HEK293 (cell line): ENCODE data around the gene PCDH15.
"Not testable (repeated sequence)": the region's sequence is repeated elsewhere in the genome, so short reads cannot be mapped to it uniquely, and the experiment has no call there.

Experiments used
- CTCF ChIA-PET: fragments of 350-600 bp; formaldehyde crosslinking; extraction: SDS; loops from one replicate; lab custom pipeline; 2021; ENCODE audit warnings: antibody characterized with exemption; lab: Yijun Ruan, JAX
- POLR2A ChIA-PET: fragments of 300-600 bp; formaldehyde crosslinking; extraction: SDS; loops from one replicate; lab custom pipeline; 2020; ENCODE audit warnings: antibody characterized with exemption, inconsistent platforms; lab: Yijun Ruan, JAX
- H3K27ac ChIP-seq: fragments of 200-500 bp; sonication (Bioruptor generic); 2 replicates; pipeline ENCODE4 v1.5.1; 2014; ENCODE audit warnings: low read depth, low read length, control low read depth, inconsistent platforms; ENCODE audit errors: extremely low read depth
- H3K36me3 ChIP-seq, 2 experiments: fragments of 200-500 bp in 1 of 2; sonication (Bioruptor generic) in 1 of 2; 1 replicate in 1 of 2; 2 replicates in 1 of 2; pipeline ENCODE4 v1.5.1; 2014 to 2017; ENCODE audit warnings: inconsistent platforms in 2 of 2, low read length in 2 of 2; ENCODE audit not compliant: control insufficient read depth in 2 of 2, insufficient read depth in 1 of 2
- H3K4me1 ChIP-seq: fragments of 200-500 bp; sonication (Bioruptor generic); 2 replicates; pipeline ENCODE4 v1.5.1; 2014; ENCODE audit warnings: mild to moderate bottlenecking, low read length, inconsistent platforms; ENCODE audit not compliant: control insufficient read depth, insufficient read depth
- H3K4me3 ChIP-seq: 2 replicates; pipeline ENCODE4 v1.5.1; 2011; ENCODE audit warnings: low read depth, mild to moderate bottlenecking, control low read depth, low read length, moderate library complexity
- H3K9me3 ChIP-seq: fragments of 200-500 bp; sonication (Bioruptor generic); 2 replicates; pipeline ENCODE4 v1.5.1; 2014; ENCODE audit warnings: low read depth, low read length, inconsistent platforms; ENCODE audit not compliant: control insufficient read depth, insufficient read depth
- BCL11B ChIP-seq: fragments of 450-650 bp; formaldehyde crosslinking; IDR thresholded peaks from 2 replicates; pipeline ENCODE4 v1.5.1; 2016; ENCODE audit warnings: low read depth, missing biosample characterization, missing genetic modification characterization
- GFI1B ChIP-seq: fragments of 450-650 bp; formaldehyde crosslinking; IDR thresholded peaks from 2 replicates; pipeline ENCODE4 v1.5.1; 2016; ENCODE audit warnings: missing biosample characterization, missing genetic modification characterization
- HOXD13 ChIP-seq: sonication (generic); formaldehyde crosslinking; IDR thresholded peaks from 2 replicates; pipeline ENCODE4 v1.8.0; 2022; ENCODE audit warnings: missing genetic modification reagents, borderline replicate concordance
- ZBTB48 ChIP-seq: fragments of 450-650 bp; formaldehyde crosslinking; IDR thresholded peaks from 2 replicates; pipeline ENCODE4 v1.5.1; 2016; ENCODE audit warnings: missing biosample characterization, missing genetic modification characterization
- ZNF529 ChIP-seq: fragments of 450-650 bp; formaldehyde crosslinking; IDR thresholded peaks from 2 replicates; pipeline ENCODE4 v1.5.1; 2017; ENCODE audit warnings: missing genetic modification characterization, missing biosample characterization; ENCODE audit not compliant: insufficient replicate concordance
- ZNF561 ChIP-seq: fragments of 450-650 bp; IDR thresholded peaks from 2 replicates; pipeline ENCODE4 v1.5.1; 2018; ENCODE audit warnings: missing biosample characterization, missing genetic modification characterization, borderline replicate concordance
- ZNF660 ChIP-seq: fragments of 450-650 bp; IDR thresholded peaks from 2 replicates; pipeline ENCODE4 v1.5.1; 2018; ENCODE audit warnings: missing biosample characterization, mild to moderate bottlenecking, missing genetic modification characterization
- ZNF837 ChIP-seq: fragments of 450-650 bp; formaldehyde crosslinking; IDR thresholded peaks from 2 replicates; pipeline ENCODE4 v1.5.1; 2016; ENCODE audit warnings: missing biosample characterization, missing genetic modification characterization
- TF ChIP-seq, protein P1 (sequence below): IDR thresholded peaks from 2 replicates; pipeline ENCODE4 v1.6.1; 2011; ENCODE audit warnings: mild to moderate bottlenecking, low read depth, low read length, borderline replicate concordance
- TF ChIP-seq, protein P2 (sequence below): fragments of 450-650 bp; formaldehyde crosslinking; conservative IDR thresholded peaks from 2 replicates; pipeline ENCODE4 v1.5.1; 2016; ENCODE audit warnings: low read depth, missing biosample characterization, missing genetic modification characterization
- TF ChIP-seq, protein P3 (sequence below): sonication (generic); formaldehyde crosslinking; IDR thresholded peaks from 2 replicates; pipeline ENCODE4 v1.8.1; 2022; ENCODE audit warnings: mild to moderate bottlenecking, moderate library complexity, missing genetic modification reagents
- TF ChIP-seq, protein P4 (sequence below): fragments of 450-650 bp; formaldehyde crosslinking; IDR thresholded peaks from 2 replicates; pipeline ENCODE4 v1.5.1; 2017; ENCODE audit warnings: missing biosample characterization, mild to moderate bottlenecking, missing genetic modification characterization, moderate library complexity

Gene PCDH15

DNA sequence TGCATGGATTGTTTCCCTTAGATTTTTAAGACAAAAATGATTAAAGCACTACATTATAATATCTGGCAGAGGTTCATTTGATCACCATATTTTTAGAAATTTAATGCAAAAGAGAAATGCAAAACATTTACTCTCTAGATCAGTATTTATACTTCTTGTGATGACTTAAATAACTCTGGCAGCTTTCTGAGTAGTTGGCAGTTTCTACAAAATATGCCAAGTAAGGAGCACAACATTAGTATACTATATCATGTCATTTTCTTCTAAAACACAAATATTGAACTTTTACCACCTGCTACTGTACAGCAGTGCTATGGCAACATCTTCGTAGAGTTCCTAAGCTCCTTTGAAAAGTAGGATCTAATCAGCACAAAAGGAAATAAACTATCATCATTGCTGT is 275.2 kb downstream of the PCDH15 start:
- Histone ChIP-seq H3K9me3 (no peaks in the 10 kb centered on the region), H3K27ac (no peak overlapping the region), H3K4me1 (no peaks in the 10 kb centered on the region), H3K36me3 (no peaks in the 10 kb centered on the region), H3K4me3 (no peak overlapping the region)
- ChIA-PET POLR2A (no interaction called here), CTCF (no interaction called here)
- TF ChIP-seq ZNF660 (tag by site-specific recombination) (no peak), ZBTB48 (tag by site-specific recombination) (no peak), ZNF837 (tag by site-specific recombination) (no peak), GFI1B (tag by site-specific recombination) (no peak), ZNF529 (tag by site-specific recombination) (no peak), BCL11B (no peak), ZNF561 (tag by site-specific recombination) (no peak)
- TF ChIP-seq, protein P1, sequence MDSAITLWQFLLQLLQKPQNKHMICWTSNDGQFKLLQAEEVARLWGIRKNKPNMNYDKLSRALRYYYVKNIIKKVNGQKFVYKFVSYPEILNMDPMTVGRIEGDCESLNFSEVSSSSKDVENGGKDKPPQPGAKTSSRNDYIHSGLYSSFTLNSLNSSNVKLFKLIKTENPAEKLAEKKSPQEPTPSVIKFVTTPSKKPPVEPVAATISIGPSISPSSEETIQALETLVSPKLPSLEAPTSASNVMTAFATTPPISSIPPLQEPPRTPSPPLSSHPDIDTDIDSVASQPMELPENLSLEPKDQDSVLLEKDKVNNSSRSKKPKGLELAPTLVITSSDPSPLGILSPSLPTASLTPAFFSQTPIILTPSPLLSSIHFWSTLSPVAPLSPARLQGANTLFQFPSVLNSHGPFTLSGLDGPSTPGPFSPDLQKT: no peak
- TF ChIP-seq, protein P2, sequence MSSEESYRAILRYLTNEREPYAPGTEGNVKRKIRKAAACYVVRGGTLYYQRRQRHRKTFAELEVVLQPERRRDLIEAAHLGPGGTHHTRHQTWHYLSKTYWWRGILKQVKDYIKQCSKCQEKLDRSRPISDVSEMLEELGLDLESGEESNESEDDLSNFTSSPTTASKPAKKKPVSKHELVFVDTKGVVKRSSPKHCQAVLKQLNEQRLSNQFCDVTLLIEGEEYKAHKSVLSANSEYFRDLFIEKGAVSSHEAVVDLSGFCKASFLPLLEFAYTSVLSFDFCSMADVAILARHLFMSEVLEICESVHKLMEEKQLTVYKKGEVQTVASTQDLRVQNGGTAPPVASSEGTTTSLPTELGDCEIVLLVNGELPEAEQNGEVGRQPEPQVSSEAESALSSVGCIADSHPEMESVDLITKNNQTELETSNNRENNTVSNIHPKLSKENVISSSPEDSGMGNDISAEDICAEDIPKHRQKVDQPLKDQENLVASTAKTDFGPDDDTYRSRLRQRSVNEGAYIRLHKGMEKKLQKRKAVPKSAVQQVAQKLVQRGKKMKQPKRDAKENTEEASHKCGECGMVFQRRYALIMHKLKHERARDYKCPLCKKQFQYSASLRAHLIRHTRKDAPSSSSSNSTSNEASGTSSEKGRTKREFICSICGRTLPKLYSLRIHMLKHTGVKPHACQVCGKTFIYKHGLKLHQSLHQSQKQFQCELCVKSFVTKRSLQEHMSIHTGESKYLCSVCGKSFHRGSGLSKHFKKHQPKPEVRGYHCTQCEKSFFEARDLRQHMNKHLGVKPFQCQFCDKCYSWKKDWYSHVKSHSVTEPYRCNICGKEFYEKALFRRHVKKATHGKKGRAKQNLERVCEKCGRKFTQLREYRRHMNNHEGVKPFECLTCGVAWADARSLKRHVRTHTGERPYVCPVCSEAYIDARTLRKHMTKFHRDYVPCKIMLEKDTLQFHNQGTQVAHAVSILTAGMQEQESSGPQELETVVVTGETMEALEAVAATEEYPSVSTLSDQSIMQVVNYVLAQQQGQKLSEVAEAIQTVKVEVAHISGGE (tag by site-specific recombination): no peak
- TF ChIP-seq, protein P3, sequence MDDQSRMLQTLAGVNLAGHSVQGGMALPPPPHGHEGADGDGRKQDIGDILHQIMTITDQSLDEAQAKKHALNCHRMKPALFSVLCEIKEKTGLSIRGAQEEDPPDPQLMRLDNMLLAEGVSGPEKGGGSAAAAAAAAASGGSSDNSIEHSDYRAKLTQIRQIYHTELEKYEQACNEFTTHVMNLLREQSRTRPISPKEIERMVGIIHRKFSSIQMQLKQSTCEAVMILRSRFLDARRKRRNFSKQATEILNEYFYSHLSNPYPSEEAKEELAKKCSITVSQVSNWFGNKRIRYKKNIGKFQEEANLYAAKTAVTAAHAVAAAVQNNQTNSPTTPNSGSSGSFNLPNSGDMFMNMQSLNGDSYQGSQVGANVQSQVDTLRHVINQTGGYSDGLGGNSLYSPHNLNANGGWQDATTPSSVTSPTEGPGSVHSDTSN (CRISPR knock-in tag): no peak
- TF ChIP-seq, protein P4, sequence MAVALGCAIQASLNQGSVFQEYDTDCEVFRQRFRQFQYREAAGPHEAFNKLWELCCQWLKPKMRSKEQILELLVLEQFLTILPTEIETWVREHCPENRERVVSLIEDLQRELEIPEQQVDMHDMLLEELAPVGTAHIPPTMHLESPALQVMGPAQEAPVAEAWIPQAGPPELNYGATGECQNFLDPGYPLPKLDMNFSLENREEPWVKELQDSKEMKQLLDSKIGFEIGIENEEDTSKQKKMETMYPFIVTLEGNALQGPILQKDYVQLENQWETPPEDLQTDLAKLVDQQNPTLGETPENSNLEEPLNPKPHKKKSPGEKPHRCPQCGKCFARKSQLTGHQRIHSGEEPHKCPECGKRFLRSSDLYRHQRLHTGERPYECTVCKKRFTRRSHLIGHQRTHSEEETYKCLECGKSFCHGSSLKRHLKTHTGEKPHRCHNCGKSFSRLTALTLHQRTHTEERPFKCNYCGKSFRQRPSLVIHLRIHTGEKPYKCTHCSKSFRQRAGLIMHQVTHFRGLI: no peak

DNA sequence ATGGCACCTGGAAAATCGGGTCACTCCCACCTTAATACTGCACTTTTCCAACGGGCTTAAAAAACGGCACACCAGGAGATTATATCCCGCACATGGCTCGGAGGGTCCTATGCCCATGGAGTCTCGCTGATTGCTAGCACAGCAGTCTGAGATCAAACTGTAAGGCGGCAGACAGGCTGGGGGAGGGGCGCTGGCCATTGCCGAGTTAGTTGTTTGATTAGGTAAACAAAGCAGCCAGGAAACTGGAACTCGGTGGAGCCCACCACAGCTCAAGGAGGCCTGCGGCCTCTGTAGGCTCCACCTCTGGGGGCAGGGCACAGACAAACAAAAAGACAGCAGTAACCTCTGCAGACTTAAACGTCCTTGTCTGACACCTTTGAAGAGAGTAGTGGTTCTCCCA is 285.8 kb downstream of the PCDH15 start:
- H3K4me1 ChIP-seq, POLR2A ChIA-PET, H3K36me3 ChIP-seq, CTCF ChIA-PET, H3K27ac ChIP-seq, H3K4me3 ChIP-seq, H3K9me3 ChIP-seq: not testable (repeated sequence)

DNA sequence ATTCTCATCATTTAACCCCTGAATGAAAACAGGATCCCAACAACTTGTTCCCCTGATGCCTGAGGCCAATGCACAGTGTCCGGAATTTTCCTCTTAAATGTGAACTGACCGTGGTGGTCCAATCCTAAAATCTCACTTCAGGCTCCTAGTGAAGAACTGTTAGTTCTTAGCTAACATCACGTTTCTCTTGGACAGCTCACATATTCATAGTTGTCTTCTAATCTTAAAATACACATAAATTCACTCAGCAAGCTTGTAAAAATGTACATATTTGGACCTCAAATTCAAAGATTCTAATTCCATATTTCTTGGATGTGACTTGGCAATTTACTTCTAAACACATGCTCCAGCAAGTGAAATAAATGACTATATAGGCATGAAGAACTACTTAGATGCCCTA is 297.2 kb downstream of the PCDH15 start:
- H3K27ac ChIP-seq: no peak overlapping the region
- TF ChIP-seq HOXD13 (CRISPR knock-in tag): no peak
- ChIA-PET CTCF (no interaction called here), POLR2A (no interaction called here)
- H3K36me3 ChIP-seq: no peaks in the 10 kb centered on the region
- H3K4me3 ChIP-seq: no peak overlapping the region
- H3K4me1 ChIP-seq: no peaks in the 10 kb centered on the region
- H3K9me3 ChIP-seq: no peaks in the 10 kb centered on the region
